Measurements from ENCODE around the gene CTNNA1.

Gene CTNNA1

DNA sequence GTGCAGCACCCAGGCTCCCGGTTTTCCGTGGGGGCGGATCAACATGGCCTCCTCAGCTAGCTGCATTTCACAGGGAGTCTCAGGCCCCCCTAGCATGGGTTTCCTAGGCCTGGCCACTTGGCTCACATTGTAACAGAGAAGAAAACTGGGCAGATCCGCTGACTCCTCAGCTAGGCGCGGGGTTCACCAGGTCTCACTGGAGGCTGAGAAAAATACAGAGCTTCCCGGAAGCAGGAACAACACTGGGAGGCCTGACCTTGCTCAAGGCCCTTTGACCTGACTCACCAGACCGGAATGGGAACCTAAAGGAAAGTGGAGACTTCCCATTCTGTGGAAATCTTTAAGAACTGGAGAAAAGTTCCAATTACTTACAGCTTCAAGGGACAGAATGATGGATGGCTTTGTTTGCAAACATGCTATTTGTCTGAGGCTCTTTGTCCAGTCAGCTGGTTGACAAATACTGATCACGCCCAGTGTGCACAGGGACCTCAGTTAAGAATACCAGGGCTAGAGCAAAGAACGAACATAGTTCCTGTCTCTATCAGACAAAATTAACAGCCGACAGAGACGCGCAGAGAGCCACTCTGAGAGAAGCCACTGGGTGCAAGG is 210.6 kb downstream of the CTNNA1 start:
- TF ChIP-seq TCF4 (CRISPR knock-in tag; IDR thresholded peaks at IDR 0.05; ENCODE audit: borderline replicate concordance) (no peak), ZNF70 (CRISPR knock-in tag; IDR thresholded peaks at IDR 0.05) (no peak), BACH2 (CRISPR knock-in tag; IDR thresholded peaks at IDR 0.05; ENCODE audit: borderline replicate concordance) (no peak), ZC3H10 (CRISPR knock-in tag; IDR thresholded peaks at IDR 0.05) (no peak), RARB (CRISPR knock-in tag; IDR thresholded peaks at IDR 0.05) (no peak), ZFP30 (CRISPR knock-in tag; IDR thresholded peaks at IDR 0.05) (no peak), PPARA (CRISPR knock-in tag; IDR thresholded peaks at IDR 0.05; ENCODE audit: borderline replicate concordance) (no peak)
- TF ChIP-seq, protein P1, sequence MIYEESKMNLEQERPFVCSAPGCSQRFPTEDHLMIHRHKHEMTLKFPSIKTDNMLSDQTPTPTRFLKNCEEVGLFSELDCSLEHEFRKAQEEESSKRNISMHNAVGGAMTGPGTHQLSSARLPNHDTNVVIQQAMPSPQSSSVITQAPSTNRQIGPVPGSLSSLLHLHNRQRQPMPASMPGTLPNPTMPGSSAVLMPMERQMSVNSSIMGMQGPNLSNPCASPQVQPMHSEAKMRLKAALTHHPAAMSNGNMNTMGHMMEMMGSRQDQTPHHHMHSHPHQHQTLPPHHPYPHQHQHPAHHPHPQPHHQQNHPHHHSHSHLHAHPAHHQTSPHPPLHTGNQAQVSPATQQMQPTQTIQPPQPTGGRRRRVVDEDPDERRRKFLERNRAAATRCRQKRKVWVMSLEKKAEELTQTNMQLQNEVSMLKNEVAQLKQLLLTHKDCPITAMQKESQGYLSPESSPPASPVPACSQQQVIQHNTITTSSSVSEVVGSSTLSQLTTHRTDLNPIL (CRISPR knock-in tag; IDR thresholded peaks at IDR 0.05; ENCODE audit: low read depth) = no peak
- TF ChIP-seq, protein P2, sequence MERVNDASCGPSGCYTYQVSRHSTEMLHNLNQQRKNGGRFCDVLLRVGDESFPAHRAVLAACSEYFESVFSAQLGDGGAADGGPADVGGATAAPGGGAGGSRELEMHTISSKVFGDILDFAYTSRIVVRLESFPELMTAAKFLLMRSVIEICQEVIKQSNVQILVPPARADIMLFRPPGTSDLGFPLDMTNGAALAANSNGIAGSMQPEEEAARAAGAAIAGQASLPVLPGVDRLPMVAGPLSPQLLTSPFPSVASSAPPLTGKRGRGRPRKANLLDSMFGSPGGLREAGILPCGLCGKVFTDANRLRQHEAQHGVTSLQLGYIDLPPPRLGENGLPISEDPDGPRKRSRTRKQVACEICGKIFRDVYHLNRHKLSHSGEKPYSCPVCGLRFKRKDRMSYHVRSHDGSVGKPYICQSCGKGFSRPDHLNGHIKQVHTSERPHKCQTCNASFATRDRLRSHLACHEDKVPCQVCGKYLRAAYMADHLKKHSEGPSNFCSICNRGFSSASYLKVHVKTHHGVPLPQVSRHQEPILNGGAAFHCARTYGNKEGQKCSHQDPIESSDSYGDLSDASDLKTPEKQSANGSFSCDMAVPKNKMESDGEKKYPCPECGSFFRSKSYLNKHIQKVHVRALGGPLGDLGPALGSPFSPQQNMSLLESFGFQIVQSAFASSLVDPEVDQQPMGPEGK (CRISPR knock-in tag; IDR thresholded peaks at IDR 0.05; ENCODE audit: borderline replicate concordance) = no peak
- no peak for ATAC-seq

DNA sequence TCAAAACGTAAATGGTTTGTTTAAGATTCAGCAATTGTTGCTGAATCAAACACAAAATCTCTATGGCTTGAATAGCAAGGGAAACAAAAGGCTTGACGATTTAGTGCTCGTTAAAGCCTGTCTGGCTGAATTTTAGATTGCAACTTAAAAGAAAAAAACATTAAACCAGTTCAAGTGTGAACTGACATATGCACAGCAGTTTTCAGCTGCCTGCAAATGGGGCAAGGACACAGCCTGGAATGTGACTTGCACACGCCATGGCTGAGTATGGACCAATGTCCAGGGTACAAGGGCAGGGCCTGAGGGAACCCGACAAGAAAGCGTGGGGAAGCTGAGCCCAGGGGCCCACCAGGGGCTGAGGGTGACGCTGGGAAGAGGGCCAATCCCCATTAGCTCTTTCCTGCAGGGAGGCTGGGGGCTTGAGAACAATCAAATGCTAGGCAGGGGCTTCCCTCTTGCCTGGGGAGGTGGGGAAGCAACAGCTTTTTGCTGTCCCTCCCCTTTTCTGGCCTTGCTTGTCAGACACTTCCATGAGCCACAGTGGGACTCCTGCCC is 211.5 kb downstream of the CTNNA1 start:
- no peak for TF ChIP-seq ZNF70 (CRISPR knock-in tag; IDR thresholded peaks at IDR 0.05)
- TF ChIP-seq, protein P1 (CRISPR knock-in tag; IDR thresholded peaks at IDR 0.05; ENCODE audit: low read depth) = no peak

DNA sequence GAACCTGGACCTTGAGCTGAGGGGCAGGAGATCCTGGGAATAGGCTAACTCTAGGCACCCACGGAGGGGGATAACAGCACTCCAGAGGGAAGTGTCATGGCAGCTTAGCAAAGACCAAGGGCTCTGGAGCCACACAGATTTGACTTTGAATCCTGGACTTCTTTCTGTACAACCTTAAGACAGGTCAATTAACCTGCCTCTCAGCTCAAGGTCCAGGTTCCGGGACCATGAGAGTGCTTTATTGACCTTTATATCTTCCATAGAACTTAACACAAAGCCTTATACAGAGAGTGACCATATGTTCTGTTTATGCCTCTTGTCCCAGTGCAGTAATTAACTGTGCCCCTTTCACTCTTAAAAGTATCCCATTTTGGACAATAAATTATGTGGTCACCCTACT is 212.4 kb downstream of the CTNNA1 start:
- TF ChIP-seq, protein P3, sequence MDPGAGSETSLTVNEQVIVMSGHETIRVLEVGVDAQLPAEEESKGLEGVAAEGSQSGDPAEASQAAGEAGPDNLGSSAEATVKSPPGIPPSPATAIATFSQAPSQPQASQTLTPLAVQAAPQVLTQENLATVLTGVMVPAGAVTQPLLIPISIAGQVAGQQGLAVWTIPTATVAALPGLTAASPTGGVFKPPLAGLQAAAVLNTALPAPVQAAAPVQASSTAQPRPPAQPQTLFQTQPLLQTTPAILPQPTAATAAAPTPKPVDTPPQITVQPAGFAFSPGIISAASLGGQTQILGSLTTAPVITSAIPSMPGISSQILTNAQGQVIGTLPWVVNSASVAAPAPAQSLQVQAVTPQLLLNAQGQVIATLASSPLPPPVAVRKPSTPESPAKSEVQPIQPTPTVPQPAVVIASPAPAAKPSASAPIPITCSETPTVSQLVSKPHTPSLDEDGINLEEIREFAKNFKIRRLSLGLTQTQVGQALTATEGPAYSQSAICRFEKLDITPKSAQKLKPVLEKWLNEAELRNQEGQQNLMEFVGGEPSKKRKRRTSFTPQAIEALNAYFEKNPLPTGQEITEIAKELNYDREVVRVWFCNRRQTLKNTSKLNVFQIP (CRISPR knock-in tag; IDR thresholded peaks at IDR 0.05; ENCODE audit: borderline replicate concordance, low read depth) = no peak
- TF ChIP-seq SNAI2 (CRISPR knock-in tag; IDR thresholded peaks at IDR 0.05) = no peak
- TF ChIP-seq RARB (CRISPR knock-in tag; IDR thresholded peaks at IDR 0.05) = no peak
- TF ChIP-seq, protein P4, sequence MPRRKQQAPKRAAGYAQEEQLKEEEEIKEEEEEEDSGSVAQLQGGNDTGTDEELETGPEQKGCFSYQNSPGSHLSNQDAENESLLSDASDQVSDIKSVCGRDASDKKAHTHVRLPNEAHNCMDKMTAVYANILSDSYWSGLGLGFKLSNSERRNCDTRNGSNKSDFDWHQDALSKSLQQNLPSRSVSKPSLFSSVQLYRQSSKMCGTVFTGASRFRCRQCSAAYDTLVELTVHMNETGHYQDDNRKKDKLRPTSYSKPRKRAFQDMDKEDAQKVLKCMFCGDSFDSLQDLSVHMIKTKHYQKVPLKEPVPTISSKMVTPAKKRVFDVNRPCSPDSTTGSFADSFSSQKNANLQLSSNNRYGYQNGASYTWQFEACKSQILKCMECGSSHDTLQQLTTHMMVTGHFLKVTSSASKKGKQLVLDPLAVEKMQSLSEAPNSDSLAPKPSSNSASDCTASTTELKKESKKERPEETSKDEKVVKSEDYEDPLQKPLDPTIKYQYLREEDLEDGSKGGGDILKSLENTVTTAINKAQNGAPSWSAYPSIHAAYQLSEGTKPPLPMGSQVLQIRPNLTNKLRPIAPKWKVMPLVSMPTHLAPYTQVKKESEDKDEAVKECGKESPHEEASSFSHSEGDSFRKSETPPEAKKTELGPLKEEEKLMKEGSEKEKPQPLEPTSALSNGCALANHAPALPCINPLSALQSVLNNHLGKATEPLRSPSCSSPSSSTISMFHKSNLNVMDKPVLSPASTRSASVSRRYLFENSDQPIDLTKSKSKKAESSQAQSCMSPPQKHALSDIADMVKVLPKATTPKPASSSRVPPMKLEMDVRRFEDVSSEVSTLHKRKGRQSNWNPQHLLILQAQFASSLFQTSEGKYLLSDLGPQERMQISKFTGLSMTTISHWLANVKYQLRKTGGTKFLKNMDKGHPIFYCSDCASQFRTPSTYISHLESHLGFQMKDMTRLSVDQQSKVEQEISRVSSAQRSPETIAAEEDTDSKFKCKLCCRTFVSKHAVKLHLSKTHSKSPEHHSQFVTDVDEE (CRISPR knock-in tag; IDR thresholded peaks at IDR 0.05) = no peak
- no peak for TF ChIP-seq ISL1 (CRISPR knock-in tag; IDR thresholded peaks at IDR 0.05)
- TF ChIP-seq, protein P2 (CRISPR knock-in tag; IDR thresholded peaks at IDR 0.05; ENCODE audit: borderline replicate concordance) = no peak
- no peak for TF ChIP-seq ZFP3 (CRISPR knock-in tag; IDR thresholded peaks at IDR 0.05)
- no peak for TF ChIP-seq BACH2 (CRISPR knock-in tag; IDR thresholded peaks at IDR 0.05; ENCODE audit: borderline replicate concordance)
- TF ChIP-seq ESRRG (CRISPR knock-in tag; IDR thresholded peaks at IDR 0.05) = no peak
- no peak for TF ChIP-seq ZNF70 (CRISPR knock-in tag; IDR thresholded peaks at IDR 0.05)
- ATAC-seq = no peak

More for the DNA sequence above, 211.5 kb downstream of the CTNNA1 start:
- no peak for ATAC-seq

Data from SK-N-SH treated with all-trans-retinoic acid at 6 μM for 48 hours (cell line).